SK-N-MC (cell line): ENCODE results near the gene FAM180A.

ENCODE experiments used
- EZH2 ChIP-seq: fragments of 200-600 bp; sonication (generic); IDR thresholded peaks from one replicate; pipeline ENCODE4 v1.6.1; 2017; ENCODE audit warnings: antibody characterized with exemption
- POLR2AphosphoS5 ChIP-seq: IDR thresholded peaks from 2 replicates; pipeline ENCODE4 v1.6.1; 2012; ENCODE audit warnings: mild to moderate bottlenecking, low read depth, low read length, borderline replicate concordance

GRCh38 chr7:135687466-135687865, 61.1 kb downstream of the FAM180A start:
- TF ChIP-seq POLR2AphosphoS5 (no peak), EZH2 (no peak)
